Activated naive CD8-positive, alpha-beta T cell treated with anti-CD3 and anti-CD28 coated beads, Interleukin-2, amount 50 U/mL, for 24 hours (primary cell): Measurements from ENCODE around the gene DAGLA.

Experiments used
- ATAC-seq: fragments of 150-1000 bp; cut with Tn5 transposase; one replicate; pipeline ENCODE4 v1.10.0; 2021
- DNase-seq: peaks from one replicate; pipeline ENCODE4 v3.0.0; 2021
- H3K27ac Mint-ChIP-seq: one replicate; pipeline ENCODE4 v1.8.0; 2021; ENCODE audit warnings: mild to moderate bottlenecking, mixed read lengths
- H3K27me3 Mint-ChIP-seq: one replicate; pipeline ENCODE4 v1.8.0; 2021; ENCODE audit warnings: mixed read lengths
- H3K36me3 Mint-ChIP-seq: one replicate; pipeline ENCODE4 v1.8.0; 2021; ENCODE audit warnings: low read depth, mixed read lengths
- H3K4me1 Mint-ChIP-seq: one replicate; pipeline ENCODE4 v1.8.0; 2021; ENCODE audit warnings: mixed read lengths
- H3K4me3 Mint-ChIP-seq: one replicate; pipeline ENCODE4 v1.8.0; 2021; ENCODE audit warnings: mild to moderate bottlenecking, moderate library complexity, mixed read lengths
- H3K9me3 Mint-ChIP-seq: one replicate; pipeline ENCODE4 v1.8.0; 2021; ENCODE audit warnings: mixed read lengths

The DAGLA gene

GRCh38 chr11:61702701-61703312, 22.6 kb downstream of the DAGLA start:
- no peak overlapping the region for H3K4me3 Mint-ChIP-seq
- DNase-seq = no peak
- no peak for ATAC-seq
- H3K9me3 Mint-ChIP-seq = no peaks in the 10 kb centered on the region
- no peaks in the 10 kb centered on the region for H3K36me3 Mint-ChIP-seq
- H3K27ac Mint-ChIP-seq = no peak overlapping the region
- H3K27me3 Mint-ChIP-seq = no peaks in the 10 kb centered on the region
- peaks cover 10% of the 10 kb centered on the region for H3K4me1 Mint-ChIP-seq

- no peaks in the 10 kb centered on the region for H3K27me3 Mint-ChIP-seq
- no peaks in the 10 kb centered on the region for H3K36me3 Mint-ChIP-seq
- ATAC-seq = no peak
- no peaks in the 10 kb centered on the region for H3K9me3 Mint-ChIP-seq
- no peak overlapping the region for H3K27ac Mint-ChIP-seq
- no peak for DNase-seq
- H3K4me3 Mint-ChIP-seq = no peak overlapping the region
- H3K4me1 Mint-ChIP-seq = peaks cover 3% of the 10 kb centered on the region
Observed at GRCh38 chr11:61704838-61705237, 24.6 kb downstream of the DAGLA start.

GRCh38 chr11:61706452-61707400, 26.5 kb downstream of the DAGLA start:
- no peak for DNase-seq
- ATAC-seq = no peak
- no peaks in the 10 kb centered on the region for H3K36me3 Mint-ChIP-seq
- H3K9me3 Mint-ChIP-seq = no peaks in the 10 kb centered on the region
- H3K4me1 Mint-ChIP-seq = peaks cover 3% of the 10 kb centered on the region
- H3K27me3 Mint-ChIP-seq = no peaks in the 10 kb centered on the region
- no peak overlapping the region for H3K27ac Mint-ChIP-seq
- H3K4me3 Mint-ChIP-seq = no peak overlapping the region

GRCh38 chr11:61707574-61707973, 27.4 kb downstream of the DAGLA start:
- no peak overlapping the region for H3K4me3 Mint-ChIP-seq
- H3K9me3 Mint-ChIP-seq = no peaks in the 10 kb centered on the region
- no peaks in the 10 kb centered on the region for H3K27me3 Mint-ChIP-seq
- H3K36me3 Mint-ChIP-seq = no peaks in the 10 kb centered on the region
- ATAC-seq (no peak), DNase-seq (no peak)
- H3K4me1 Mint-ChIP-seq = peaks cover 3% of the 10 kb centered on the region
- no peak overlapping the region for H3K27ac Mint-ChIP-seq

GRCh38 chr11:61709110-61709509, 28.9 kb downstream of the DAGLA start:
- ATAC-seq = no peak
- no peaks in the 10 kb centered on the region for H3K36me3 Mint-ChIP-seq
- DNase-seq = no peak
- no peak overlapping the region for H3K4me3 Mint-ChIP-seq
- H3K9me3 Mint-ChIP-seq = no peaks in the 10 kb centered on the region
- no peak overlapping the region for H3K27ac Mint-ChIP-seq
- no peaks in the 10 kb centered on the region for H3K27me3 Mint-ChIP-seq
- no peaks in the 10 kb centered on the region for H3K4me1 Mint-ChIP-seq

GRCh38 chr11:61709572-61709971, 29.4 kb downstream of the DAGLA start:
- ATAC-seq (no peak), DNase-seq (no peak)
- Mint-ChIP-seq H3K27ac (no peak overlapping the region), H3K9me3 (no peaks in the 10 kb centered on the region), H3K36me3 (no peaks in the 10 kb centered on the region), H3K4me3 (no peak overlapping the region), H3K4me1 (no peaks in the 10 kb centered on the region), H3K27me3 (no peaks in the 10 kb centered on the region)

GRCh38 chr11:61710019-61710418, 29.8 kb downstream of the DAGLA start:
- Mint-ChIP-seq H3K27me3 (no peaks in the 10 kb centered on the region), H3K36me3 (no peaks in the 10 kb centered on the region), H3K27ac (no peak overlapping the region), H3K9me3 (no peaks in the 10 kb centered on the region), H3K4me3 (no peak overlapping the region), H3K4me1 (no peaks in the 10 kb centered on the region)
- no peak for ATAC-seq
- DNase-seq = no peak

GRCh38 chr11:61711037-61711436, 30.8 kb downstream of the DAGLA start:
- ATAC-seq (no peak), DNase-seq (no peak)
- Mint-ChIP-seq H3K4me3 (no peak overlapping the region), H3K27ac (no peak overlapping the region), H3K27me3 (no peaks in the 10 kb centered on the region), H3K9me3 (no peaks in the 10 kb centered on the region), H3K36me3 (no peaks in the 10 kb centered on the region), H3K4me1 (no peaks in the 10 kb centered on the region)

GRCh38 chr11:61711498-61711897, 31.3 kb downstream of the DAGLA start:
- H3K27ac Mint-ChIP-seq = no peak overlapping the region
- no peak for DNase-seq
- no peaks in the 10 kb centered on the region for H3K9me3 Mint-ChIP-seq
- H3K4me3 Mint-ChIP-seq = no peak overlapping the region
- ATAC-seq = no peak
- no peaks in the 10 kb centered on the region for H3K4me1 Mint-ChIP-seq
- no peaks in the 10 kb centered on the region for H3K27me3 Mint-ChIP-seq
- H3K36me3 Mint-ChIP-seq = no peaks in the 10 kb centered on the region

GRCh38 chr11:61712314-61712713, 32.1 kb downstream of the DAGLA start:
- ATAC-seq (no peak), DNase-seq (no peak)
- no peak overlapping the region for H3K27ac Mint-ChIP-seq
- H3K27me3 Mint-ChIP-seq = no peaks in the 10 kb centered on the region
- H3K4me1 Mint-ChIP-seq = no peaks in the 10 kb centered on the region
- no peaks in the 10 kb centered on the region for H3K9me3 Mint-ChIP-seq
- H3K4me3 Mint-ChIP-seq = no peak overlapping the region
- H3K36me3 Mint-ChIP-seq = no peaks in the 10 kb centered on the region

- no peaks in the 10 kb centered on the region for H3K36me3 Mint-ChIP-seq
- H3K4me3 Mint-ChIP-seq = no peak overlapping the region
- ATAC-seq (no peak), DNase-seq (no peak)
- no peaks in the 10 kb centered on the region for H3K9me3 Mint-ChIP-seq
- no peaks in the 10 kb centered on the region for H3K27me3 Mint-ChIP-seq
- no peaks in the 10 kb centered on the region for H3K4me1 Mint-ChIP-seq
- H3K27ac Mint-ChIP-seq = no peak overlapping the region
Observed at GRCh38 chr11:61712846-61713245, 32.7 kb downstream of the DAGLA start.

- no peak for DNase-seq
- H3K9me3 Mint-ChIP-seq = no peaks in the 10 kb centered on the region
Observed at GRCh38 chr11:61713464-61713863, 33.3 kb downstream of the DAGLA start.

GRCh38 chr11:61713906-61714305, 33.7 kb downstream of the DAGLA start:
- no peak overlapping the region for H3K27ac Mint-ChIP-seq
- H3K4me3 Mint-ChIP-seq = no peak overlapping the region
- no peaks in the 10 kb centered on the region for H3K36me3 Mint-ChIP-seq
- ATAC-seq = no peak
- H3K9me3 Mint-ChIP-seq = no peaks in the 10 kb centered on the region
- H3K27me3 Mint-ChIP-seq = no peaks in the 10 kb centered on the region
- DNase-seq = no peak
- no peaks in the 10 kb centered on the region for H3K4me1 Mint-ChIP-seq

More at GRCh38 chr11:61713464-61713863, 33.3 kb downstream of the DAGLA start:
- Mint-ChIP-seq H3K4me1 (no peaks in the 10 kb centered on the region), H3K36me3 (no peaks in the 10 kb centered on the region), H3K27ac (no peak overlapping the region), H3K4me3 (no peak overlapping the region), H3K27me3 (no peaks in the 10 kb centered on the region)
- no peak for ATAC-seq

GRCh38 chr11:61714316-61714715, 34.1 kb downstream of the DAGLA start:
- ATAC-seq = no peak
- no peaks in the 10 kb centered on the region for H3K9me3 Mint-ChIP-seq
- H3K36me3 Mint-ChIP-seq = no peaks in the 10 kb centered on the region
- DNase-seq = no peak
- H3K4me1 Mint-ChIP-seq = no peaks in the 10 kb centered on the region
- H3K4me3 Mint-ChIP-seq = no peak overlapping the region
- H3K27ac Mint-ChIP-seq = no peak overlapping the region
- H3K27me3 Mint-ChIP-seq = no peaks in the 10 kb centered on the region

- no peaks in the 10 kb centered on the region for H3K36me3 Mint-ChIP-seq
- no peak overlapping the region for H3K27ac Mint-ChIP-seq
- no peaks in the 10 kb centered on the region for H3K27me3 Mint-ChIP-seq
- H3K9me3 Mint-ChIP-seq = no peaks in the 10 kb centered on the region
- H3K4me3 Mint-ChIP-seq = no peak overlapping the region
- DNase-seq (no peak), ATAC-seq (no peak)
- no peaks in the 10 kb centered on the region for H3K4me1 Mint-ChIP-seq
Observed at GRCh38 chr11:61714916-61715315, 34.7 kb downstream of the DAGLA start.
